H1 (cell line): ENCODE data around the gene MYO5B. TPM values are rescaled to one million over a fixed set of nuclear protein-coding genes. Genes with fewer than 3 reads are reported as not detected.

Experiments
- CTCF ChIA-PET: fragments of 300-600 bp; sonication (Branson Sonifier 250); formaldehyde crosslinking; loops from one replicate; lab custom pipeline; 2021; ENCODE audit not compliant: partially characterized antibody; lab: Charles Lee
- POLR2A ChIA-PET: fragments of 300-600 bp; sonication (Branson Sonifier 250); formaldehyde crosslinking; loops from one replicate; lab custom pipeline; 2021; ENCODE audit warnings: inconsistent platforms; ENCODE audit not compliant: partially characterized antibody; lab: Charles Lee
- DNase-seq, 2 experiments: peaks; one replicate each; pipeline versions ENCODE4 v3.0.0 to v3.0.0-alpha.2; 2010 to 2022; ENCODE audit warnings: low spot score in 2 of 2, low read depth in 1 of 2, mixed read lengths in 1 of 2
- FAIRE-seq: peaks from 2 replicates; lab custom pipeline; 2011; peaks lifted over from hg19 to GRCh38; lab: Jason Lieb, UNC
- H2AFZ ChIP-seq: 2 replicates; pipeline ENCODE4 v1.8.1; 2012; ENCODE audit warnings: low read length, inconsistent platforms
- H2AK5ac ChIP-seq: 2 replicates; pipeline ENCODE4 v1.6.1; 2013; ENCODE audit warnings: low read depth, low read length
- H2BK120ac ChIP-seq: replicated peaks from 2 replicates; pipeline ENCODE3; 2013; ENCODE audit warnings: low read depth, low read length, inconsistent platforms
- H2BK12ac ChIP-seq: 2 replicates; pipeline ENCODE4 v1.6.1; 2013; ENCODE audit warnings: low read depth, low read length
- H2BK15ac ChIP-seq: 2 replicates; pipeline ENCODE4 v1.6.1; 2013; ENCODE audit warnings: low read length
- H2BK20ac ChIP-seq: 2 replicates; pipeline ENCODE4 v1.6.1; 2013; ENCODE audit warnings: low read length
- H2BK5ac ChIP-seq: 2 replicates; pipeline ENCODE4 v1.6.1; 2013; ENCODE audit warnings: low read depth, low read length
- H3K14ac ChIP-seq: 2 replicates; pipeline ENCODE4 v1.6.1; 2013; ENCODE audit warnings: inconsistent platforms; ENCODE audit not compliant: insufficient read length
- H3K18ac ChIP-seq: 2 replicates; pipeline ENCODE4 v1.6.1; 2013; ENCODE audit warnings: low read length; ENCODE audit errors: extremely low read depth
- H3K23ac ChIP-seq: 2 replicates; pipeline ENCODE4 v1.6.1; 2013; ENCODE audit warnings: inconsistent platforms; ENCODE audit not compliant: insufficient read length
- H3K23me2 ChIP-seq: 2 replicates; pipeline ENCODE4 v1.6.1; 2013; ENCODE audit warnings: low read depth, low read length
- H3K27ac ChIP-seq: 2 replicates; pipeline ENCODE4 v1.6.1; 2011; ENCODE audit warnings: low read depth, low read length, inconsistent platforms
- H3K27me3 ChIP-seq, 4 experiments: replicated peaks in 1 of 4; 1 replicate in 1 of 4; 2 replicates in 3 of 4; pipeline versions ENCODE4 v1.6.1 to v1.8.1; 2011 to 2013; ENCODE audit warnings: low read length in 3 of 4, mild to moderate bottlenecking in 3 of 4, inconsistent platforms in 2 of 4, mixed read lengths in 2 of 4, moderate library complexity in 1 of 4; ENCODE audit not compliant: control insufficient read depth in 3 of 4, insufficient read depth in 3 of 4; ENCODE audit errors: extremely low read depth in 1 of 4
- H3K36me3 ChIP-seq, 4 experiments: 2 replicates each; pipeline versions ENCODE4 v1.6.1 to v1.8.1; 2011 to 2013; ENCODE audit warnings: mild to moderate bottlenecking in 4 of 4, low read length in 3 of 4, moderate library complexity in 2 of 4, control low read depth in 1 of 4, inconsistent platforms in 1 of 4; ENCODE audit not compliant: insufficient read depth in 4 of 4, control insufficient read depth in 2 of 4
- H3K4ac ChIP-seq: replicated peaks from 2 replicates; pipeline ENCODE3; 2013; ENCODE audit warnings: low read length, low read depth, mixed read lengths, inconsistent platforms; ENCODE audit not compliant: insufficient read length
- H3K4me1 ChIP-seq, 4 experiments: replicated peaks in 1 of 4; 1 replicate in 1 of 4; 2 replicates in 3 of 4; pipeline versions ENCODE4 v1.6.1 to v1.8.1; 2011 to 2013; ENCODE audit warnings: low read length in 3 of 4, inconsistent platforms in 2 of 4, mixed read lengths in 1 of 4; ENCODE audit not compliant: insufficient read depth in 4 of 4, control insufficient read depth in 3 of 4
- H3K4me2 ChIP-seq, 2 experiments: 2 replicates each; pipeline versions ENCODE4 v1.6.1 to v1.8.1; 2011 to 2013; ENCODE audit warnings: low read depth in 2 of 2, low read length in 2 of 2, control low read depth in 1 of 2, inconsistent platforms in 1 of 2, mild to moderate bottlenecking in 1 of 2; ENCODE audit not compliant: insufficient read depth in 1 of 2
- H3K4me3 ChIP-seq, 4 experiments: fragments of 200-600, 300-600 bp in 1 of 4; sonication (generic), shearing (Covaris generic), sonication (Bioruptor Twin) in 1 of 4; 2 replicates each; pipeline versions ENCODE4 v1.5.1 to v1.8.1; 2011 to 2016; ENCODE audit warnings: low read length in 4 of 4, low read depth in 3 of 4, control low read depth in 2 of 4, inconsistent platforms in 2 of 4, mild to moderate bottlenecking in 2 of 4, mixed read lengths in 1 of 4, moderate library complexity in 1 of 4; ENCODE audit not compliant: insufficient read depth in 2 of 4; ENCODE audit errors: extremely low read depth in 1 of 4
- H3K56ac ChIP-seq: replicated peaks from 2 replicates; pipeline ENCODE3; 2013; ENCODE audit warnings: low read depth, mild to moderate bottlenecking, mixed read lengths, low read length, inconsistent platforms; ENCODE audit not compliant: insufficient read length
- H3K79me1 ChIP-seq: 2 replicates; pipeline ENCODE4 v1.6.1; 2013; ENCODE audit warnings: low read depth, low read length, control low read depth
- H3K79me2 ChIP-seq, 2 experiments: 2 replicates each; pipeline versions ENCODE4 v1.6.1 to v1.8.1; 2012 to 2013; ENCODE audit warnings: low read length in 2 of 2, mild to moderate bottlenecking in 2 of 2, inconsistent platforms in 1 of 2; ENCODE audit not compliant: insufficient read depth in 2 of 2, control insufficient read depth in 1 of 2
- H3K9ac ChIP-seq, 4 experiments: replicated peaks in 1 of 4; 1 replicate in 1 of 4; 2 replicates in 3 of 4; pipeline versions ENCODE4 v1.6.1 to v1.8.1; 2011 to 2013; ENCODE audit warnings: low read depth in 3 of 4, low read length in 3 of 4, control low read depth in 2 of 4, mild to moderate bottlenecking in 2 of 4, moderate library complexity in 2 of 4, inconsistent platforms in 1 of 4; ENCODE audit errors: extremely low read depth in 1 of 4
- H3K9me3 ChIP-seq, 2 experiments: 2 replicates each; pipeline versions ENCODE4 v1.6.1 to v1.8.1; 2012 to 2013; ENCODE audit warnings: mild to moderate bottlenecking in 2 of 2, moderate library complexity in 2 of 2, control low read depth in 1 of 2, inconsistent platforms in 1 of 2, low read depth in 1 of 2, low read length in 1 of 2, mixed read lengths in 1 of 2; ENCODE audit not compliant: insufficient read depth in 2 of 2
- H4K20me1 ChIP-seq, 2 experiments: replicated peaks in 1 of 2; 2 replicates each; pipeline versions ENCODE3 to v1.8.1; 2011 to 2013; ENCODE audit warnings: inconsistent platforms in 2 of 2, low read length in 2 of 2, mild to moderate bottlenecking in 1 of 2; ENCODE audit not compliant: insufficient read depth in 2 of 2, control insufficient read depth in 1 of 2
- H4K5ac ChIP-seq: 2 replicates; pipeline ENCODE4 v1.6.1; 2013; ENCODE audit warnings: low read length, low read depth, mixed read lengths, inconsistent platforms; ENCODE audit not compliant: insufficient read length
- H4K8ac ChIP-seq: 2 replicates; pipeline ENCODE4 v1.8.0; 2013; ENCODE audit warnings: mild to moderate bottlenecking, moderate library complexity, low read length, inconsistent platforms; ENCODE audit not compliant: insufficient read depth; ENCODE audit errors: extremely low read depth
- H4K91ac ChIP-seq: replicated peaks from 2 replicates; pipeline ENCODE3; 2013; ENCODE audit warnings: low read length, mixed read lengths, inconsistent platforms; ENCODE audit not compliant: insufficient read length
- EZH2 ChIP-seq: fragments of 200-600 bp; sonication (generic); IDR thresholded peaks from 2 replicates; pipeline ENCODE4 v1.7.1; 2012; ENCODE audit warnings: low read depth, mild to moderate bottlenecking, moderate library complexity, low read length, inconsistent platforms; ENCODE audit not compliant: severe bottlenecking
- KDM1A ChIP-seq: fragments of 200-600, 300-600 bp; sonication (generic); IDR thresholded peaks from 2 replicates; pipeline ENCODE4 v1.7.1; 2016; ENCODE audit warnings: mild to moderate bottlenecking, low read length, borderline replicate concordance
- SAP30 ChIP-seq: fragments of 300-600 bp; sonication (generic); IDR thresholded peaks from 2 replicates; pipeline ENCODE4 v1.7.1; 2012; ENCODE audit warnings: low read length, moderate library complexity, mild to moderate bottlenecking, inconsistent platforms; ENCODE audit not compliant: insufficient read depth, insufficient replicate concordance
- WGBS, 2 experiments: shearing (Covaris generic) in 1 of 2; methylation state at CpG; one replicate each; pipeline versions ENCODE4 v1.1.6 to v1.1.7; 2013 to 2015; ENCODE audit warnings: low lambda C conversion rate in 2 of 2, mixed read lengths in 2 of 2, inconsistent platforms in 1 of 2, low coverage in 1 of 2, missing lambda C conversion rate in 1 of 2; ENCODE audit not compliant: insufficient replicate concordance in 2 of 2, insufficient coverage in 1 of 2, insufficient read length in 1 of 2; ENCODE audit errors: extremely low coverage in 1 of 2, missing lambda C conversion rate in 1 of 2; 5-methylcytosine and 5-hydroxymethylcytosine counted together
- polyA plus RNA-seq, 7 experiments: library from polyadenylated mRNA; depleted of rRNA in 3 of 7; stranded (reverse) in 5 of 7; unstranded in 2 of 7; fragments of >200 nt in 5 of 7; fragments of 200-250 nt in 2 of 7; gene quantifications; 1 replicate in 5 of 7; 2 replicates in 1 of 7; 4 replicates in 1 of 7; pipeline versions ENCODE4 v1.2.1 to v1.2.3, GENCODE V29; 2011 to 2013; ENCODE audit warnings: missing spikeins in 2 of 7, mixed read lengths in 2 of 7
- total RNA-seq: library from RNA; stranded (reverse); fragmentation: NEBNext Ultra II Directional; extraction: Animal tissue kit (Norgen Biotek cat#: 25700); gene quantifications from 2 replicates; pipeline ENCODE4 v1.2.1, GENCODE V29; 2021

The MYO5B gene
- total and polyA plus RNA-seq, 2 of the 8 experiments (the other 6 are each of a cell fraction or from before 2014, with no cell fraction given): 6.4 to 7.7 TPM

DNA sequence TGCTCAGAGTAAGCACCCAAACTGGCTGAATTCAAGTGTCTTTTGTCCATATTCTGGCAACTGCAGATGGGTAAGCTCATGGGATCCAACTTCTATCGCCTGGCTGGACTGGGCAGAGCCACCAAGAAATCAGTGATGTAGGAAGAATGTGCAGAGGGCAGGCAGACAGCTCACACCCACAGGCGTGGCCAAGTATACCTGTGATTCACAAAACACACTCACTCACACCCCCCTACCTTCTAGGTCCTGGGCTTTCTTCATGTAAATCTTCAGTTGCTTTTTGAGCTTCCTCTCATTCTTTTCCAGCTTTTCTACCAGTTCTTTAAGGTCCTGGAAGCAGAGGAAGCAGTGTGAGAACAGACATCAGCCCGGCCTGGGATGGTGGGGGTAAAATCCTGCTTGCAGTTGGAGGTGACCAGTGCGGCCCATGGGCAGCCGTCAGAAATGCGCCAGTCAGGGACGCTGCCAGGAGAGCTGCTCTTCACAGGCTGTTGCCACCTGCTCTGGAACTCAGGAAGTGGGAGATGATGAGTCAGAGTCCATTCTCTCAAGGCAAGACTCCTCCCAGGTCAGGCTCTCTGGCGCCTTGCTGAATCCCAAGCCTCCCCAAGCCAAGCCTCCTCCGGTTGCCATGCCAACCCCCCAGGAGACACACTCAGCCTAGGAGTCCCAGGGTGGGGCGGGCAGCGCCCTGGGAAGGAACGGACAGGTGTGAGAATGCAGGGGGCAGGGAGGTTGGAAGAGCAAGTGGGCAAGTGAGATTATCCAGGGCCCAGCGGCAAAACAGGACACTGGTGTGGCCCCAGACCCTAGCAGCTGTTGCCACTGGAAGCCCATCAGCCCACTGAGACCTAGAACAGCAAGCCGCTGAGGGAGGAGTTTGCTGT is 345.4 kb downstream of the MYO5B start:
- H4K20me1 ChIP-seq: peaks cover 0 to 2% of the 10 kb centered on the region in 2 experiments
- peak overlapping the region; percentile 6; the same call in 1 of the 2 replicates for H2BK5ac ChIP-seq
- ChIA-PET POLR2A (interaction anchor here (0.5 to 0.9 kb wide), 2 partner anchors 15 to 38 kb away, joined by 4 to 5 read pairs; no protein-coding TSS in a partner anchor), CTCF (interaction anchor here (14.2 kb wide), 1 partner anchor 10 kb away, joined by 157 read pairs; no protein-coding TSS in a partner anchor)
- H3K27me3 ChIP-seq: no peaks in the 10 kb centered on the region; a peak in 1 of 7 replicates
- H3K27ac ChIP-seq: no peak overlapping the region
- no peak overlapping the region for H3K4me3 ChIP-seq
- H3K79me2 ChIP-seq: no peaks in the 10 kb centered on the region
- FAIRE-seq (no peak), DNase-seq (peak; percentile 58 to 64)
- H3K4ac ChIP-seq: no peak overlapping the region
- 0 out of 2 replicates have a peak overlapping the region, but pooled peaks have one; percentile 18 for H2BK12ac ChIP-seq
- no peak overlapping the region for H3K14ac ChIP-seq
- H2BK15ac ChIP-seq: no peak overlapping the region; the same call in 1 of the 2 replicates
- H3K4me2 ChIP-seq: no peak overlapping the region
- H4K5ac ChIP-seq: no peak overlapping the region
- H3K79me1 ChIP-seq: no peaks in the 10 kb centered on the region
- H3K23me2 ChIP-seq: no peaks in the 10 kb centered on the region; the same call in 1 of the 2 replicates
- H3K9me3 ChIP-seq: no peaks in the 10 kb centered on the region
- peaks cover 0 to 25% (median 9%) of the 10 kb centered on the region in 4 experiments; a peak in 5 of 7 replicates for H3K4me1 ChIP-seq
- H2AK5ac ChIP-seq: peak overlapping the region; percentile 45; the same call in 1 of the 2 replicates
- no peak overlapping the region for H2BK120ac ChIP-seq
- no peak overlapping the region for H4K91ac ChIP-seq
- no peak overlapping the region for H3K9ac ChIP-seq
- no peaks in the 10 kb centered on the region for H3K36me3 ChIP-seq
- no peak overlapping the region for H3K18ac ChIP-seq
- H2BK20ac ChIP-seq: 0 out of 2 replicates have a peak overlapping the region, but pooled peaks have one; percentile 15
- H2AFZ ChIP-seq: no peak overlapping the region
- no peak overlapping the region for H4K8ac ChIP-seq
- 72% methylated on average over 14 of the region's 14 CpGs; no CpG with 5 or more reads in 1 of the 2 experiments for WGBS, 2 experiments
- no peak overlapping the region for H3K23ac ChIP-seq
- no peak overlapping the region for H3K56ac ChIP-seq
- no peak for TF ChIP-seq KDM1A
- no peak for TF ChIP-seq SAP30
- no peak for TF ChIP-seq EZH2
